AG04449 (cell line): Measurements from ENCODE around the gene PPP1R16B.
"Not testable (repeated sequence)": the region's sequence is repeated elsewhere in the genome, so short reads cannot be mapped to it uniquely, and the experiment has no call there.

Experiments used
- CTCF ChIA-PET: fragments of 350-600 bp; formaldehyde crosslinking; extraction: SDS; loops from one replicate; lab custom pipeline; 2021; ENCODE audit warnings: antibody characterized with exemption; lab: Yijun Ruan, JAX
- POLR2A ChIA-PET: fragments of 400-600, 350-600 bp; formaldehyde crosslinking; extraction: SDS; loops from one replicate; lab custom pipeline; 2020; ENCODE audit warnings: antibody characterized with exemption, inconsistent platforms; lab: Yijun Ruan, JAX
- DNase-seq: peaks from one replicate; pipeline ENCODE4 v3.0.0-alpha.2; 2010; ENCODE audit warnings: low read depth, low spot score
- H3K4me3 ChIP-seq: 2 replicates; pipeline ENCODE4 v1.5.1; 2011; ENCODE audit warnings: low read depth, mild to moderate bottlenecking, control low read depth, low read length
- TF ChIP-seq, protein P1 (sequence below): IDR thresholded peaks from one replicate; pipeline ENCODE4 v1.5.1; 2011; ENCODE audit warnings: mild to moderate bottlenecking, moderate library complexity, low read length, control low read depth, inconsistent platforms; ENCODE audit not compliant: insufficient read depth; ENCODE audit errors: missing control alignments

The PPP1R16B gene

GRCh38 chr20:38856570-38856969 lies 51.1 kb downstream of the PPP1R16B start:
- ChIA-PET POLR2A (no interaction called here), CTCF (interaction anchor here (1.0 kb wide), 1 partner anchor 70 kb away, joined by 3 read pairs; the partner anchor contains the start of gene FAM83D)

GRCh38 chr20:38857703-38858102 lies 52.2 kb downstream of the PPP1R16B start:
- TF ChIP-seq, protein P1, sequence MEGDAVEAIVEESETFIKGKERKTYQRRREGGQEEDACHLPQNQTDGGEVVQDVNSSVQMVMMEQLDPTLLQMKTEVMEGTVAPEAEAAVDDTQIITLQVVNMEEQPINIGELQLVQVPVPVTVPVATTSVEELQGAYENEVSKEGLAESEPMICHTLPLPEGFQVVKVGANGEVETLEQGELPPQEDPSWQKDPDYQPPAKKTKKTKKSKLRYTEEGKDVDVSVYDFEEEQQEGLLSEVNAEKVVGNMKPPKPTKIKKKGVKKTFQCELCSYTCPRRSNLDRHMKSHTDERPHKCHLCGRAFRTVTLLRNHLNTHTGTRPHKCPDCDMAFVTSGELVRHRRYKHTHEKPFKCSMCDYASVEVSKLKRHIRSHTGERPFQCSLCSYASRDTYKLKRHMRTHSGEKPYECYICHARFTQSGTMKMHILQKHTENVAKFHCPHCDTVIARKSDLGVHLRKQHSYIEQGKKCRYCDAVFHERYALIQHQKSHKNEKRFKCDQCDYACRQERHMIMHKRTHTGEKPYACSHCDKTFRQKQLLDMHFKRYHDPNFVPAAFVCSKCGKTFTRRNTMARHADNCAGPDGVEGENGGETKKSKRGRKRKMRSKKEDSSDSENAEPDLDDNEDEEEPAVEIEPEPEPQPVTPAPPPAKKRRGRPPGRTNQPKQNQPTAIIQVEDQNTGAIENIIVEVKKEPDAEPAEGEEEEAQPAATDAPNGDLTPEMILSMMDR = no peak
- DNase-seq = no peak
- ChIA-PET CTCF (interaction anchor here (1.0 kb wide), 1 partner anchor 8 kb away, joined by 3 read pairs; no protein-coding TSS in a partner anchor), POLR2A (no interaction called here)
- no peak overlapping the region for H3K4me3 ChIP-seq

More at GRCh38 chr20:38856570-38856969, 51.1 kb downstream of the PPP1R16B start:
- no peak for DNase-seq
- TF ChIP-seq, protein P1 = no peak
- H3K4me3 ChIP-seq = no peak overlapping the region

DNA sequence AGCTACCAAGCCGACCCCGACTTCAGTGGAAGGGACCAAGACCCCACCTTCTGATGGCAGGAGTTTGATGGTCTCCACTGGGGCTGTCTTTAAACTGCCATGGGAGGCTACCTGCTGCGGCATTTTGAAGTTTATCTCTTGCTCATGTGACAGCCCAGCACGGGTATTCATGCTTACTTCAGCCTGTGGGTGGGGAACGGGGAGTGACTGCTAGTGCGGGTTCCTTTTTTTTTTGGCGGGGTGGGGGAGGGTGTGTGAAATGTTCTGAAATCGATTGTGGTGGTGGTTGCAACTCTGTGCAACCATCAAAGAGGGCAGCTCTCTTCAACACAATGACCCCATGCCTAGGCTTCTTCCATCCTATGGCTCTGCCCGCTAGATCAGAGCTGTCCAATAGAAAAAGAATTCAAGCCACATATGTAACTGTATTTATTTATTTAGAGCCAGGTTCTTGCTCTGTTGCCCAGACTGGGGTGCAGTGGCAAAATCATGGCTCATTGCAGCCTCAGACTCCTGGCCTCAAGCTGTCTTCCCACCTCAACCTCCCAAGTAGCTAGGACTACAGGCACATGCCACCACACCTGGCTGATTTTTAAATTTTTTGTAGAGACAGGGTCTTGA lies 53.7 kb downstream of the PPP1R16B start:
- POLR2A ChIA-PET = no interaction called here
- no peak overlapping the region for H3K4me3 ChIP-seq
- TF ChIP-seq, protein P1 = no peak
- CTCF ChIA-PET = interaction anchor here (1.0 to 1.3 kb wide), 3 partner anchors 18 to 34 kb away, joined by 3 read pairs; no protein-coding TSS in a partner anchor
- DNase-seq = no peak

- CTCF ChIA-PET = interaction anchor here (1.0 to 1.6 kb wide), 4 partner anchors 9 to 33 kb away, joined by 3 to 6 read pairs (median 3); no protein-coding TSS in a partner anchor
- H3K4me3 ChIP-seq, DNase-seq, POLR2A ChIA-PET: not testable (repeated sequence)
Observed at GRCh38 chr20:38859857-38860256, 54.4 kb downstream of the PPP1R16B start.

GRCh38 chr20:38861071-38861401 lies 55.5 kb downstream of the PPP1R16B start:
- DNase-seq = no peak
- POLR2A ChIA-PET = no interaction called here
- CTCF ChIA-PET = interaction anchor here (1.4 to 1.6 kb wide), 2 partner anchors 8 to 24 kb away, joined by 3 to 6 read pairs; no protein-coding TSS in a partner anchor
- TF ChIP-seq, protein P1 = no peak
- H3K4me3 ChIP-seq = no peak overlapping the region

GRCh38 chr20:38862226-38862625 lies 56.7 kb downstream of the PPP1R16B start:
- ChIA-PET POLR2A (no interaction called here), CTCF (no interaction called here)
- TF ChIP-seq, protein P1 = no peak
- H3K4me3 ChIP-seq = no peak overlapping the region
- DNase-seq = no peak
